ENCODE measurements around the gene ABCC4.
"Not testable (repeated sequence)": the region's sequence is repeated elsewhere in the genome, so short reads cannot be mapped to it uniquely, and the experiment has no call there.

ABCC4 gene

DNA sequence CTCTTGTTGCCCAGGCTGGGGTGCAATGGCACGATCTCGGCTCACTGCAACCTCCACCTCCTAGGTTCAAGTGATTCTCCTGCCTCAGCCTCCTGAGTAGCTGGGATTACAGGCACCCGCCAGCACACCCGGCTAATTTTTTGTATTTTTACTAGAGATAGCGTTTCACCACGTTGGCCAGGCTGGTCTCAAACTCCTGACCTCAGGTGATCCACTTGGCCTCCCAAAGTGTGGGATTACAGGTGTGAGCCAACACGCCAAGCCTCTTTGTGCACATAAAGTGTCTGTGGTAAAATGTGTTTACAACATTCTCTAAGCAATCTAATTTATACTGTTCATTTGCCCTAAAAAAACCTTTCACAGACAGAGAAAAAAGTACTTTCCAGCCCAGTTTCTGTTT lies 29.2 kb downstream of the ABCC4 start:
- not testable (repeated sequence) for H3K27me3 ChIP-seq (ENCODE audit: control insufficient read depth, insufficient read depth, low read length); H3K36me3 ChIP-seq (ENCODE audit: control insufficient read depth, insufficient read depth, low read length); H3K9me3 ChIP-seq (ENCODE audit: control insufficient read depth, insufficient read depth, low read depth, low read length); H3K4me3 ChIP-seq (ENCODE audit: low read depth, low read length); H3K9ac ChIP-seq (ENCODE audit: low read length); H3K27ac ChIP-seq (ENCODE audit: low read depth, low read length); H3K4me1 ChIP-seq (ENCODE audit: control insufficient read depth, insufficient read depth, low read length)

DNA sequence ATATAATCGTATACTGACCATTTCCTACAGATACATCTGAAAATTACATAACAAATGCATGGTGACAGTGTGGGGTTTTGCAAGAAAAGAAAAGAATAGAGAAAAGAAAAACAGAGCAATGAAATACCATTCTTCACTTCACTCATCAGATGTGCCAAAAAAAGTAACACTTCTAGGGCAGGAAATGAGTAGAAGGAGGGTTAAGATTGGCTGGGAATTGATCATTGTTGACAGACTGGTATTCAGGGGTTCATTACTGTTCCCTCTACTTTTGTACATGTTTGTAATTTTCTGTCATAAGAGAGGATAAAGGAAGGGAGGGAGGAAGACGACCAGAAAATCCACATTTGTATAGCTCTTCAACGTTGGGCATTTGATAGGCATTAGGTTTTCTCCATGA lies 31.5 kb downstream of the ABCC4 start:
- Histone ChIP-seq H3K36me3 (ENCODE audit: control insufficient read depth, insufficient read depth, low read length) (no peaks in the 10 kb centered on the region), H3K4me1 (ENCODE audit: control insufficient read depth, insufficient read depth, low read length) (peaks cover 4% of the 10 kb centered on the region; the same call in 1 of the 2 replicates), H3K4me3 (ENCODE audit: low read depth, low read length) (no peak overlapping the region), H3K27ac (ENCODE audit: low read depth, low read length) (no peak overlapping the region), H3K9me3 (ENCODE audit: control insufficient read depth, insufficient read depth, low read depth, low read length) (peaks cover 15% of the 10 kb centered on the region; the same call in 1 of the 2 replicates), H3K27me3 (ENCODE audit: control insufficient read depth, insufficient read depth, low read length) (no peaks in the 10 kb centered on the region), H3K9ac (ENCODE audit: low read length) (no peak overlapping the region)

DNA sequence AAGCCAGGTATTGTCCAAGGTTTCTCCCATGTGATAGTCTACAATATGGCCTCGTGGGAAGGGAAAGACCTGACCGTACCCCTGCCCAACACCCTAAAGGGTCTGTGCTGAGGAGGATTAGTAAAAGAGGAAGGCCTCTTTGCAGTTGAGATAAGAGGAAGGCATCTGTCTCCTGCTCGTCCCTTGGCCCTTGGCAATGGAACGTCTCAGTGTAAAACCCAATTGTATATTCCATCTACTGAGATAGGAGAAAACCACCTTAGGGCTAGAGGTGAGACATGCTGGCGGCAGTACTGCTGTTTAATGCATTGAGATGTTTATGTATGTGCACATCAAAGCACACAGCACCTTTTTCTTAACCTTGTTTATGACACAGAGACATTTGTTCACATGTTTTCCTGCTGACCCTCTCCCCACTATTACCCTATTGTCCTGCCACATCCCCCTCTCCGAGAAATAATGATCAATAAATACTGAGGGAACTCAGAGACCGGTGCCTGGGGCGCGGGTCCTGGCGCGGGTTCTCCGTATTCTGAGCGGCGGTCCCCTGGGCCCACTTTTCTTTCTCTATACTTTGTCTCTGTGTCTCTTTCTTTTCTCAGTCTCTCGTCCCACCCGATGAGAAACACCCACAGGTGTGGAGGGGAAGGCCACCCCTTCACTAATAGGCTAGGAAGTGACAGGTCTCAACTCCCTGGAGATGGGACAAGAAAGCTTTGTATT lies 32.7 kb downstream of the ABCC4 start:
- H3K27ac ChIP-seq (ENCODE audit: low read depth, low read length); H3K27me3 ChIP-seq (ENCODE audit: control insufficient read depth, insufficient read depth, low read length); H3K4me1 ChIP-seq (ENCODE audit: control insufficient read depth, insufficient read depth, low read length); H3K36me3 ChIP-seq (ENCODE audit: control insufficient read depth, insufficient read depth, low read length); H3K9ac ChIP-seq (ENCODE audit: low read length); H3K4me3 ChIP-seq (ENCODE audit: low read depth, low read length): not testable (repeated sequence)
- H3K9me3 ChIP-seq (ENCODE audit: control insufficient read depth, insufficient read depth, low read depth, low read length) = peaks cover 15% of the 10 kb centered on the region; the same call in 1 of the 2 replicates

DNA sequence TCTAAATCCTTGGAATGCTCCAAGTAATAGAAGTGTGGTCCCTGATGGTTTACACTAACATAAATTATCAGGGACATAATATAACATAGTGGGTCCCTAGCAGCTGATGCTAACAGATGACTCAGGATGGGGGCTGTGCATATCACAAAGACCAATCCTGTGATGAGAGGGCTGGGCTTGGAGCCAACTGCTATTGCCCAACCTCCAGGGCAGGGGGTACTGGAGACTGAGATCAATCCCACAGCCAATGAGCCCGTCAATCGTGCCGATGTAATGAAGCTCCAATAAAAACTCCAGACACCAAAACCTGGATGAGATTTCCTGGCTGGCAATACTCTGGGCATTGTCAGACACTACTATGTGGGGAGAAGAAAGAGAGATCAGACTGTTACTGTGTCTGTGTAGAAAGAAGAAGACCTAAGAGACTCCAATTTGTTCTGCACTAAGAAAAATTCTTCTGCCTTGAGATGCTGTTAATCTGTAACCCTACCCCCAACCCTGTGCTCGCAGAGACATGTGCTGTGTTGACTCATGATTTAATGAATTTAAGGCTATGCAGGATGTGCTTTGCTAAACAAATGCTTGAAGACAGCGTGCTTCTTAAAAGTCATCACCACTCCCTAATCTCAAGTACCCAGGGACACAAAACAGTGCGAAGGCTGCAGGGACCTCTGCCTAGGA lies 33.4 kb downstream of the ABCC4 start:
- Histone ChIP-seq H3K36me3 (ENCODE audit: control insufficient read depth, insufficient read depth, low read length) (no peaks in the 10 kb centered on the region), H3K4me3 (ENCODE audit: low read depth, low read length) (no peak overlapping the region), H3K27ac (ENCODE audit: low read depth, low read length) (no peak overlapping the region), H3K4me1 (ENCODE audit: control insufficient read depth, insufficient read depth, low read length) (peaks cover 4% of the 10 kb centered on the region; the same call in 1 of the 2 replicates), H3K9ac (ENCODE audit: low read length) (no peak overlapping the region), H3K9me3 (ENCODE audit: control insufficient read depth, insufficient read depth, low read depth, low read length) (peaks cover 15% of the 10 kb centered on the region; the same call in 1 of the 2 replicates), H3K27me3 (ENCODE audit: control insufficient read depth, insufficient read depth, low read length) (no peaks in the 10 kb centered on the region)

DNA sequence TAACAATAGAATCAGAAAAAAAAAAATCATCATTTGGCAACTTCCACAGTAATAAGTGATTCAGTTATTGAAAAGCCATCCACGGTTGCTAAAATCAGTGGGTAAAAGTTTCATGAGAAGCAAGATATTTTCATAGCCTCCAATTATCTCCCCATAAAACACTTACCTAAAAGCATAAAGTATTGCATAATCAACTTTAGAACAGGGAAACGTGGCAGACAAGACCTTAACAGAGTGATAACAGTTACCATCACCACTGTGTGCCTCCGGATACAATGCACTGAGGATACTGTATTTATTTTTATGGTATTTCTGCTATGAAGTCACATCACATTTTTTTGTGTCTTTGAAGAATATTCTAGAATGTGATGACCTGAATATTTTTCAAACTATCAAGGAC lies 37.0 kb downstream of the ABCC4 start:
- no peaks in the 10 kb centered on the region for H3K36me3 ChIP-seq (ENCODE audit: control insufficient read depth, insufficient read depth, low read length)

DNA sequence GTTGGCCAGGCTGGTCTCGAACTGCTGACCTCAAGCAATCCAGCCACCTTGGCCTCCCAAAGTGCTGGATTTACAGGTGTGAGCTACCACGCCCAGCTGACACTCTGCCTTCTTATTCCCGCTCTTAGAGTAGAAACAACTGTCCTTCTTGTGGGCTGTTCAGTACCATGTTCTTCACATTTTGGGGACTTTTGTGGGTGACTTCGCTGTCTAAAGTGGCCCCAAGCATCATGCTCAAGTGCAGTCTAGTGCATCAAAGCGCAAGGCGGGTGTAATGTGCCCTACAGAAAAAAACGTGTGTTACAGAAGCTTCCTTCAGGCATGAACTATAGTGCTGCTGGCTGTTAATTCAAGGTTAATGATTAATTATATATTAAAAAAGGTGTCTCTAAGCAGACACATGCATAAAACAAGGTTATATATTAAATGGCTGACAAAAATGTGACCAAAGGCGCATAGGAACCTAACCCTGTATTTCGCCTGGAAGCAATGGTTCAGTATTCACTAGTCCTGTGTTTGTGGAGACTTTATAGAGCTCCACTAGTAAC lies 38.3 kb downstream of the ABCC4 start:
- Histone ChIP-seq H3K27ac (ENCODE audit: low read depth, low read length) (no peak overlapping the region), H3K36me3 (ENCODE audit: control insufficient read depth, insufficient read depth, low read length) (no peaks in the 10 kb centered on the region)

More for the DNA sequence above, 37.0 kb downstream of the ABCC4 start:
- Histone ChIP-seq H3K9me3 (ENCODE audit: control insufficient read depth, insufficient read depth, low read depth, low read length) (peaks cover 15% of the 10 kb centered on the region; the same call in 1 of the 2 replicates), H3K27me3 (ENCODE audit: control insufficient read depth, insufficient read depth, low read length) (no peaks in the 10 kb centered on the region), H3K4me1 (ENCODE audit: control insufficient read depth, insufficient read depth, low read length) (no peaks in the 10 kb centered on the region), H3K27ac (ENCODE audit: low read depth, low read length) (no peak overlapping the region), H3K4me3 (ENCODE audit: low read depth, low read length) (no peak overlapping the region), H3K9ac (ENCODE audit: low read length) (no peak overlapping the region)

DNA sequence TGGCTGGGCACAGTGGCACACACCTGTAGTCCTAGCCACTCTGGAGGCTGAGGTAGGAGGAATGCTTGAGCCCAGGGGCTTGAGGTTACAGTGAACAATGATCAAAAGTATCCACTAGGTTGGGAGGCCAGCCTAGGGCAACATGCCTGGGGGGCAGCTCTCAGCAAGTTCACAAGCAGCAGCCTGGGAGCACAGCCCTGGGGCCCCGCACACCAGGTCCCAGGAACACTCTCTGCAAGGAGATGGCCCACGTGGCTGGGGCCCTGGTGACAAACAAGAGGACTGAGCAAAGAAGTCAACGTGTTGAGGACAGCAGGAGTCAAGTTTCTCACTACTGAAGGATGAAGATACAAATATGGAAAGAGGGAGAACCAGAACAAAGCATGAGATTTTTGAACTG lies 39.3 kb downstream of the ABCC4 start:
- Histone ChIP-seq H3K27me3 (ENCODE audit: control insufficient read depth, insufficient read depth, low read length) (no peaks in the 10 kb centered on the region), H3K36me3 (ENCODE audit: control insufficient read depth, insufficient read depth, low read length) (no peaks in the 10 kb centered on the region), H3K9me3 (ENCODE audit: control insufficient read depth, insufficient read depth, low read depth, low read length) (peaks cover 11% of the 10 kb centered on the region; the same call in 1 of the 2 replicates), H3K4me1 (ENCODE audit: control insufficient read depth, insufficient read depth, low read length) (no peaks in the 10 kb centered on the region), H3K4me3 (ENCODE audit: low read depth, low read length) (no peak overlapping the region), H3K27ac (ENCODE audit: low read depth, low read length) (no peak overlapping the region), H3K9ac (ENCODE audit: low read length) (no peak overlapping the region)

More for the DNA sequence above, 38.3 kb downstream of the ABCC4 start:
- peaks cover 15% of the 10 kb centered on the region; the same call in 1 of the 2 replicates for H3K9me3 ChIP-seq (ENCODE audit: control insufficient read depth, insufficient read depth, low read depth, low read length)
- no peak overlapping the region for H3K9ac ChIP-seq (ENCODE audit: low read length)
- H3K4me3 ChIP-seq (ENCODE audit: low read depth, low read length) = no peak overlapping the region
- H3K27me3 ChIP-seq (ENCODE audit: control insufficient read depth, insufficient read depth, low read length) = no peaks in the 10 kb centered on the region
- H3K4me1 ChIP-seq (ENCODE audit: control insufficient read depth, insufficient read depth, low read length) = no peaks in the 10 kb centered on the region

DNA sequence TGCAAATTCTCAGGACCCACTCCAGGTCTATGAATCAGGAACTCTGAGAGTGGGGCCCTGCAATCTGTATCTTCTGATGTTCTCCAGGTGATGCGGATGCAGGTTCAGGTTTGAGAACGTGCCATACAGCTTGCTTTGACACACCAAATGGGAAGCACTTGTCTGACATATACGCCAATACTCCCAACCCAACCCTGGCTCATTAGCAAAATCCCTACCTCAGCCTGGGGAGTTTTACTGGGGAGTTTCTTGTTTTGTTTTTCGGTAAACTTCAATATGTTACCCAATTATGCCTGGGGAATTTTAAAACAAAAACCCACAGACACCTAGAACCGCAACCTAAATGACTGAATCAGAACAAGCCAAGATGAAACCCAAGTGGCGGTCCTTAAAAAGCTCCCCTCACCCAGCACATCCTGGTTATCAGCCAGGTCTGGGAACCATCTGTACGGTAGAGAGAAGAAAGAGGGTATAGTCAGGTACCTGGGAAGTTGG lies 41.2 kb downstream of the ABCC4 start:
- Histone ChIP-seq H3K9me3 (ENCODE audit: control insufficient read depth, insufficient read depth, low read depth, low read length) (no peaks in the 10 kb centered on the region), H3K27me3 (ENCODE audit: control insufficient read depth, insufficient read depth, low read length) (no peaks in the 10 kb centered on the region), H3K27ac (ENCODE audit: low read depth, low read length) (no peak overlapping the region), H3K4me3 (ENCODE audit: low read depth, low read length) (no peak overlapping the region), H3K36me3 (ENCODE audit: control insufficient read depth, insufficient read depth, low read length) (no peaks in the 10 kb centered on the region), H3K4me1 (ENCODE audit: control insufficient read depth, insufficient read depth, low read length) (no peaks in the 10 kb centered on the region), H3K9ac (ENCODE audit: low read length) (no peak overlapping the region)

DNA sequence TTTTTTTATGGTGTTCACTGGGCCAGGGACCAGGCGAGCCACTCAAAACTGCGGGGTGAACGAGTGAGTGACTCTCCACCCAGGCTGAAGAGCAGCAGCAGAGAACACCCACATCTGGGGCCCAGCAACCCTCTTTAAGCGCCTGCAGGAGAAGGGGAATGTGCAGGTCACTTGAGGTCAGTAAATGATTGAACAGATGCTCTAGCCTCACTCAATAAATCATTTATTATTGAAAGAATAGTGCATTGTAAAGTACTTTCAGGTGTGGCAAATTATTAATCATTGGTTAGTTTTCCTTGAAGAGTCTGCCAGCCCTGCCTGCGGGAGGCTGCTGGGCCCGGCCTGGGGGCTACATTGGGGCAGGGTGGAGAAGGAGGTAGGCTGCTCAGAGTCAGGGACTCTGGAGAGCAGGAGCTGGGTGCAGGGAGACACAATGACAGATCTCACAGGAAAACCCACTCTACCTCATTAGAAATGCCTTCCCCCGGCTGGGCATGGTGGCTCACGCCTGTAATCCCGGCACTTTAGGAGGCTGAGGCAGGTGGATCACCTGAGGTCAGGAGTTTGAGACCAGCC lies 42.5 kb downstream of the ABCC4 start:
- no peaks in the 10 kb centered on the region for H3K36me3 ChIP-seq (ENCODE audit: control insufficient read depth, insufficient read depth, low read length)
- no peaks in the 10 kb centered on the region for H3K4me1 ChIP-seq (ENCODE audit: control insufficient read depth, insufficient read depth, low read length)
- no peaks in the 10 kb centered on the region for H3K27me3 ChIP-seq (ENCODE audit: control insufficient read depth, insufficient read depth, low read length)
- H3K9ac ChIP-seq (ENCODE audit: low read length) = no peak overlapping the region
- H3K9me3 ChIP-seq (ENCODE audit: control insufficient read depth, insufficient read depth, low read depth, low read length) = no peaks in the 10 kb centered on the region
- H3K27ac ChIP-seq (ENCODE audit: low read depth, low read length) = no peak overlapping the region
- H3K4me3 ChIP-seq (ENCODE audit: low read depth, low read length) = no peak overlapping the region

DNA sequence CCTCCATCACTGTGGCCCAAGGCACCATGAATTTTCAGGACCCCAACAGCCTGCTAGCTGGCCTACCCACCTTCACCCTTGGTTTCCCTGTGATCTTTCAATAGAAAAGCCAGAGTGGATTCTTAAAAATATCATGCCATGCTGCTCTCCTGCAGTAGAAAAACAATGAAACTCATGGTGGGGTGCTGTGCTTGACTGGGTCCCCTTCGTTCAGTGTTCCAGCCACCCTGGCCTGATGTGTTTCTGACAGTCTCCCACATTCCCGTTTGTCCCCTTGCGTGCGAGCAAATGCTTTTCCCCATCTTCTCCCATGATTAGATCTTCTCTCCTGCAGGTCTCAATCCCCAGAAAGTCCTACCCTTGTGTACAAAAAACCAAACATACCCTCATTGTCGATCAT lies 43.2 kb downstream of the ABCC4 start:
- Histone ChIP-seq H3K27ac (ENCODE audit: low read depth, low read length) (no peak overlapping the region), H3K36me3 (ENCODE audit: control insufficient read depth, insufficient read depth, low read length) (no peaks in the 10 kb centered on the region), H3K27me3 (ENCODE audit: control insufficient read depth, insufficient read depth, low read length) (no peaks in the 10 kb centered on the region), H3K4me3 (ENCODE audit: low read depth, low read length) (no peak overlapping the region), H3K9me3 (ENCODE audit: control insufficient read depth, insufficient read depth, low read depth, low read length) (no peaks in the 10 kb centered on the region), H3K4me1 (ENCODE audit: control insufficient read depth, insufficient read depth, low read length) (no peaks in the 10 kb centered on the region), H3K9ac (ENCODE audit: low read length) (no peak overlapping the region)

DNA sequence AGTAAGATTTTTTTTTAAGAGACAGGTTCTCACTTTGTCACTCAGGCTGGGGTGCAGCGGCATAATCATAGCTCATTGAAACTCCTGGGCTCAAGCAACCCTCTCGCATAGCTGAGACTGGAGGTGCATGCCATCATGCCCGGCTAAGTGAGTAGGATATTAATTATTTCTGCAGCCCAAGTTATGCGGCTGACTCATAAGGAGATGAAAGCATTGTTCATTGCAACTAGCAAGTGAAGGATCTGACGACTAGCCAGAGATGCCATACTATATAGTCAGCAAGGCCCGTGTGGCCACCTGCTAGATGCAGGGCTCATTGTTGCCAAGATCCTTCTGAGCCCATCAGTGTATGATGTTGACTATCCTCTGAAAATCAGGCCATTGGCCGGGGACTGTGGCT lies 45.2 kb downstream of the ABCC4 start:
- Histone ChIP-seq H3K4me1 (ENCODE audit: control insufficient read depth, insufficient read depth, low read length) (no peaks in the 10 kb centered on the region), H3K27ac (ENCODE audit: low read depth, low read length) (no peak overlapping the region), H3K9ac (ENCODE audit: low read length) (no peak overlapping the region), H3K27me3 (ENCODE audit: control insufficient read depth, insufficient read depth, low read length) (no peaks in the 10 kb centered on the region), H3K4me3 (ENCODE audit: low read depth, low read length) (no peak overlapping the region), H3K36me3 (ENCODE audit: control insufficient read depth, insufficient read depth, low read length) (no peaks in the 10 kb centered on the region), H3K9me3 (ENCODE audit: control insufficient read depth, insufficient read depth, low read depth, low read length) (no peaks in the 10 kb centered on the region)
